GM18867 (cell line): ENCODE results near the gene INO80B.
A peak's percentile ranks its signal among the peaks of the same experiment; 100 is the strongest.
"Not testable (repeated sequence)": the region's sequence is repeated elsewhere in the genome, so short reads cannot be mapped to it uniquely, and the experiment has no call there.

Experiments used
- ATAC-seq: cut with Tn5 transposase; IDR thresholded peaks from one replicate; pipeline ENCODE4 v1.9.1; 2021; ENCODE audit warnings: mild to moderate bottlenecking, moderate library complexity; ENCODE audit not compliant: unreplicated experiment

INO80B gene

DNA sequence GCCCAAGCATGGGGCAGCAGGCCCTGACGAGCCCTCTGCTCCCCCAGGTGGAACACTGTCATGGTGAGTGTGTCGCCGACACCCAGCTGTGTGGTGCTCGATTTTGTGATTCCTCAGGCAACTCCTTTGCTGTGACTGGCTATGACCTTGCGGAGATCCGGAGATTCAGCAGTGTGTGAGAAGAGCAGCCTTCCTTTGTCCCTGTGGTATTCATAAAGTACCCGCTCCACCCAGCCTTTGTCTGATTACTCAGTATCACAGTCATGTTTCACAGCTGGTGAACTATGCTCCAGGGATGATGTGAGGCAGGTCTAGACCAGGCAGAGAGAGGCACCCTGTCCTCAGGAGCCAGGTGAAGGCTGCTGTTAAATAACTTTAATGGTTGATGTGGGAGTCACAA lies 29.4 kb upstream of the INO80B start:
- ATAC-seq: no peak

DNA sequence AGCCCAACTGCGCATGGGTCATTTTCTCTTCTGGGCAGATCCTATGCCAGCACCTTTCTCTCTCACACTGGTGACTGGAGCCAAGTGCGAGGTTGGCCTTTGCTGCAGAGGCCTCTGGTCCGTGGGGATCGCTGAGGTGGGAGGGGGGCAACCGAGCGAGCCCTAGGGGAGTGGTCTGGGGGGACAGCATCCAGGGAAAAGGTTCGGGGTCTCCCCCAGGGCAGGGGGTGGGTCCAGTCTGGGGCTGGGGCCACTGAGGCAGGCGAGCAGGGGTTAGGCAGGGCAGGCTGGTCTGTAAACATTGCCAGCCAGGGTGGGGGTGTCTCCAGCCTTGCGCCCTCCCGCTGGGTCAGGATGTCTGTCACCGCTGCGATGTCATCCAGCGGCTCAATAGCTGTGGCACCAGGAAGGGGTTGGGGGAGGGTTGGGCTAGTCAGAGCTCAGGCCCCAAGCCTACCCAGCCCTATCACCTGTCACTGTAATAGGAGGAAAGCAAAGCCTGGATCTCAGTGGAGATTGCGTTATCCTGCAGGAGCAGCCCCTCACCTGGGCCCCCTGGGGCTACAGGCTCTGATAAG lies 28.6 kb upstream of the INO80B start:
- no peak for ATAC-seq

- ATAC-seq: no peak
Measured at GRCh38 chr2:74427551-74427950, 27.3 kb upstream of the INO80B start.

GRCh38 chr2:74428675-74429074 lies 26.2 kb upstream of the INO80B start:
- no peak for ATAC-seq

DNA sequence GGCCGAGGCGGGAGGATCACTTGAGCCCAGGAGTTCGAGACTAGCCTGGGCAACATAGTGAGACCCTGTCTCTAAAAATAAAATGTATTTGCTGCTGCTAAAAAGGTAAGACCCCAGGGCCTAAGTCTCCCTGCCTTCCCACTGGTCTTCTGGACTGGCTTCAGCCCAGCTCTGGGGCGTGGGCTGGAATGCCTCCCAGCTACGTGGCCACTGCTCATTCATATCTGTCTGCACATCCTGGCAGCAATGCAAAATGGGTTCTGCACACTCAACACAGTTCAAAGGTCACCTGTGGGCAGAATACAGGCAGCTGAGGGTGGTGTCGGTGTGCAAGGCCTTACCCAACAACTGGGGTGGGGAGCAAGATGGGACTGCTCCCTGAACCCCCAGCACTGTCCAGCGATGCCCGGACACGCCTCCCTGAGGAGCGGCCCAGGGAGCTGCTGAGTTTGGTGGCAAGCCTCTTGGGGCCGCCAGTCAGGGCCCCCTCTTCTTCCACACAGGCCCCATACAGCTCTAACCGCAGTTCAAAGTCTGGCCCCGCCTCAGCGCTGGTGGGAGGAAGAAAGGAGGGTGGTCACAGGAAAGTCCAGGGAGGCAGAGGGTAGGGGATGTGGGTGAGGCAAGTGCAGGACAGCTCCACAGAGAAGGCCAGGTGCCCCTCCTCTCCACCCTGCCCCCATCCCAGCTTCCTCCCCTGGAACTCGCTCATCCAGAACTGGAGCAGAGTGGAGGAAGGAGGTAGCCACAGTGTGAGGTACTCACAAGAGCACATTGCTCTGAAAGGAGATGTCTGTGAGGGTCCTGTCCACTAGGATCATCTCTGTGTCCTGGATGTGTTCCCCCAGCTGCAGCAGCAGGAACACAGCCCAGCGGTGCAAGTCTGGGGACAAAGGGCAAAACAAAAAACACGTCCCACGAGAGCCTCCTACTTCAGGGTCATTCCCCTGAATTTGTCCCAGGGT lies 25.1 kb upstream of the INO80B start:
- ATAC-seq: no peak

GRCh38 chr2:74430502-74430901 lies 24.4 kb upstream of the INO80B start:
- ATAC-seq: no peak

GRCh38 chr2:74436111-74436805 lies 18.6 kb upstream of the INO80B start:
- no peak for ATAC-seq

- no peak for ATAC-seq
Measured at GRCh38 chr2:74436848-74437695, 17.8 kb upstream of the INO80B start.

DNA sequence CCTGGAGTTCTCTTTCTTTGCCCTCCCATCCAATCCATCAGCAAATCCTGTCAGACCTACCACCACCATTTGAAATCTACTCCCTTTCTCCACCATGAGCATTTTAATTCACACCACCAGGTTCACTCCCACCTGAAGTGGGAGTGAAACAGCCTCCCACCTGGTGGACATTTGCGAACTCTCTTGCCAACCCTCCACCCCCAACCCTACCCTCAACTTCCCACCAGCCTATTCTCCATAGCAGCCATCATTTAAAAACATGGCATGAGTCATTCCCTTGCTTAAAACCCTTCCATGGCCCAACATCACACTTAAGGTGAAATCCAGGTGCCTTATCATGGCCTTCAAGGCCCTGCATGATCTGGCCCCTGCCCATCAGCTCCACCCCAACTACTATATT lies 16.6 kb upstream of the INO80B start:
- ATAC-seq: no peak

GRCh38 chr2:74439373-74439772 lies 15.5 kb upstream of the INO80B start:
- no peak for ATAC-seq

DNA sequence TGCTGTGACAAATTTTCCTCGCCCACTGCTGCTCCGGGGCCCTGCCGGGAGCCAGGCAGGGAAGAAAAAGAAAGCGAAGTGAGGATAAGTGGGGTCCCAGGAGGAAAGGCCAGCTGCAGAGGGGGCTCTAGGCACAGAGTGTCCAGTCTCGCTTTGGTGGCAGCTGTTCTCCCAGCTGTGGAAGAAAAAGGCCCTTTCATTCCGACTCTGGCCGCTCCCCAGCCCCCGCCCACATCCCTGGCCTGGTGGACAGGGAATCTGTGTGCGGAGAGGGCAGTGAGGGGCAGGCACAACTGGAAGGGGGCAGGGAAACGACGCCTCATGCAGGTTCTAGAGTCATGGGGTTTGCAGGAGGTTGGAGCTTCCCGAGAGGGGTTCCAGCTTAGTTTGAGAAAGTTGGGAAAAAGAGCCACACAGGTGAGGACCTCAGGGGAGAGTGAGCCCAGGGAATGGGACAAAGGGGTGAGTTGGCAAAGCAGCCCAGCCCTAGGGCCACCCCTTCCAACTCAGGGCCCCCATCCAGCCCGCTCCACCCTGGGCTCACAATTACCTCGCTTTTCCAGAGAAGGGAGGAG lies 15.0 kb upstream of the INO80B start:
- no peak for ATAC-seq

GRCh38 chr2:74440378-74441169 lies 14.3 kb upstream of the INO80B start:
- peak; percentile 95 for ATAC-seq

- no peak for ATAC-seq
Measured at GRCh38 chr2:74441170-74441689, 13.7 kb upstream of the INO80B start.

GRCh38 chr2:74441690-74442482 lies 13.0 kb upstream of the INO80B start, which contains the start of gene RTKN:
Gene RTKN, minus strand, starts transcription at chr2:74441937. Its CDS starts 121 bp downstream, at chr2:74441816.
- no peak for ATAC-seq

DNA sequence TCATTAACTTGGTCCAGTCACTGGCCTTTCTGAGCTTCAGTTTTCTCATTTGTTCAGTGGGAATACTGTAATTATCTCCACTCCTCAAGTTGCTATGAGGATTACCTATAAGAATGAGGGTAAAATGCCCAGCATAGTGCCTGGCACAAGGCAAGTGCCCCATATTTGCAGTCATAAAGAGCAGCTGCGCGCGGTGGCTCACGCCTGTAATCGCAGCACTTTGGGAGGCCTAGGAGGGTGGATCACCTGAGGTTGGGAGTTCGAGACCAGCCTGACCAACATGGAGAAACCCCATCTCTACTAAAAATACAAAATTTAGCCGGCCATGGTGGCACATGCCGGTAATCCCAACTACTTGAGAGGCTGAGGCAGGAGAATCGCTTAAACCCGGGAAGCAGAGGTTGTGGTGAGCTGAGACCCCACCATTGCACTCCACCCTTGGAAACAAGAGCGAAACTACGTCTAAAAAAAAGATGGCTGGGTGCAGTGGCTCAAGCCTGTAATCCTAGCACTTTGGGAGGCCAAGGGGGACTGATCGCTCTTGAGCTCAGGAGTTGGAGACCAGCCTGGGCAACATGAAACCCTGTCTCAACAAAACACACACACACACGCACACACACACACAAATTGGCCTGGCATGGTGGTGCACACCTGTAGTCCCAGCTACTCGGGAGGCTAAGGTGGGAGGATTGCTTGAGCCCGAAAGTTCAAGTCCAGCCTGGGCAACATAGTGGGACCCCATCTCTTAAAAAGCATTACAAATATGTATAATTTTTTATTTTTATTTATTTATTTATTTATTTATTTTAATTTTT lies 12.2 kb upstream of the INO80B start:
- ATAC-seq: not testable (repeated sequence)

GRCh38 chr2:74444498-74445318 lies 10.2 kb upstream of the INO80B start:
- ATAC-seq: no peak
